HG03135 (cell line): ENCODE measurements around the gene RAD51B.
A peak's percentile ranks its signal among the peaks of the same experiment; 100 is the strongest.

Experiments used
- ATAC-seq: cut with Tn5 transposase; IDR thresholded peaks from one replicate; pipeline ENCODE4 v1.9.1; 2021; ENCODE audit warnings: mild to moderate bottlenecking, moderate library complexity; ENCODE audit not compliant: unreplicated experiment

Gene RAD51B

GRCh38 chr14:68469208-68469713 is 649.7 kb downstream of the RAD51B start:
- no peak for ATAC-seq

GRCh38 chr14:68470361-68470760 is 650.8 kb downstream of the RAD51B start:
- no peak for ATAC-seq

- ATAC-seq = no peak
Observed at GRCh38 chr14:68471029-68471963, 651.7 kb downstream of the RAD51B start.

GRCh38 chr14:68471964-68472508 is 652.5 kb downstream of the RAD51B start:
- no peak for ATAC-seq

- ATAC-seq = no peak
Observed at GRCh38 chr14:68473069-68473468, 653.5 kb downstream of the RAD51B start.

- no peak for ATAC-seq
Observed at GRCh38 chr14:68473794-68474193, 654.2 kb downstream of the RAD51B start.

- no peak for ATAC-seq
Observed at GRCh38 chr14:68474741-68475140, 655.2 kb downstream of the RAD51B start.

- no peak for ATAC-seq
Observed at GRCh38 chr14:68475802-68476201, 656.2 kb downstream of the RAD51B start.

GRCh38 chr14:68476212-68477109 is 656.9 kb downstream of the RAD51B start:
- ATAC-seq = peak; percentile 77

- no peak for ATAC-seq
Observed at GRCh38 chr14:68477110-68477455, 657.5 kb downstream of the RAD51B start.

GRCh38 chr14:68477461-68478085 is 658.0 kb downstream of the RAD51B start:
- no peak for ATAC-seq

- no peak for ATAC-seq
Observed at GRCh38 chr14:68479247-68479646, 659.7 kb downstream of the RAD51B start.

GRCh38 chr14:68482018-68482417 is 662.4 kb downstream of the RAD51B start:
- no peak for ATAC-seq

GRCh38 chr14:68482772-68483395 is 663.3 kb downstream of the RAD51B start:
- no peak for ATAC-seq

- no peak for ATAC-seq
Observed at GRCh38 chr14:68486033-68486732, 666.6 kb downstream of the RAD51B start.

- ATAC-seq = no peak
Observed at GRCh38 chr14:68486809-68487208, 667.2 kb downstream of the RAD51B start.

GRCh38 chr14:68487805-68488590 is 668.4 kb downstream of the RAD51B start:
- no peak for ATAC-seq

GRCh38 chr14:68491793-68492192 is 672.2 kb downstream of the RAD51B start:
- no peak for ATAC-seq
